GM19455 (cell line): ENCODE data around the gene MICAL2.

Experiments used
- ATAC-seq: cut with Tn5 transposase; IDR thresholded peaks from one replicate; pipeline ENCODE4 v1.9.1; 2021; ENCODE audit not compliant: unreplicated experiment

MICAL2 gene

GRCh38 chr11:12094872-12095800 lies 15.3 kb upstream of the MICAL2 start:
- no peak for ATAC-seq

DNA sequence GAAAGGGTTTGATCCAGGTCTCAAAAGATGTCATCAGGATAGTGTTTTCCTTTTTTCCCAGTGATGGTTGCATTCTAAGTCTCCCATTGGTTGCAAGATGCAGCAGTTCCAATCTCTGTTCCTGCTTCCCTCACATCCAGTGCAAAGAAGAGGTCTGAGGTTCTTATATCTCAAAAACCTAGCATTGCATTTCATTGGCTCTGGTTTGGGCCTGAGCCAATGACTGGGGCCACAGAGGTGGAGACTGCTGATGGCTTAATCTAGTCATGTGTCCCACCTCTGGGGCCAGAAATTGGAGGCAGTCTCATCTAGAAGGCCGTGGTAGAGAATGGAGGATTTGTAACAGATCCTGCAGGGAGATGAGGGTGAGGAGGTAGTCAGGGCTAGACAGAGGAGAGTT lies 13.2 kb upstream of the MICAL2 start:
- ATAC-seq, result no peak

- ATAC-seq, result no peak
Measured at GRCh38 chr11:12098601-12099000, 11.8 kb upstream of the MICAL2 start.

DNA sequence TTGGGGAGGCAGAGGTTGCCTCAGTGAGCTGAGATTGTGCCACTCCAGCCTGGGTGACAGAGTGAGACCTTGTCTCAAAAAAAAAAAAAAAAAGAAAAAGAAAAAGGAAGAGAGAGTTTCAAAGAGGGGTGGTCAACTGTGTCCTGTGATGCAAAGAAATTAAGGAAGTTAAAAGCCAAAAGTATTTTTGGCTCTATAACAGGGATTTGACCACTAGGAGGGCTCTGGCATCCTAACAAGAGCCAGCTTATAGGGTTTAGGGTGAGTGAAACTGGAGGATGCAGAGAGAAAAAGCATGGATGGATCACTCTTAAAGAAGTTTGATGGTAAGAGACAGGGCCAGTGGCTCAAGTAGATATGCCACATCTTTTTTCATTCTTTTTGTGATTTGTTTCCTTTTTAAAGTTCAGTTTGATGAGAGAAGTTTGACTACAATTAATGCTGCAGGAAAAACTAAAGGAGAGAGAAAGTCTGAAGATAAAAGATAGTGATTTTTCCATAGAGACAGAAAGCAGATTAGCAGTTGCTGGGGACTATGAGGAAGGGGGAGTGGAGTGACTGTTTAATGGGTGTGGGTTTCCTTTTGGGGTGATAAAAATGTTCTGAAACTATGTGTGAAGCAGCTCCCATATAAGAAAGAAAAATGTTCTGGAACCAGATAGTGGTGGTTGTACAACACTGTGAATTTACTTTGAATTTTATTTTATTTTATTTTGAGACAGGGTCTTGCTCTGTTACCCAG lies 11.1 kb upstream of the MICAL2 start:
- ATAC-seq, result no peak

GRCh38 chr11:12100429-12100828 lies 10.0 kb upstream of the MICAL2 start:
- ATAC-seq, result no peak

DNA sequence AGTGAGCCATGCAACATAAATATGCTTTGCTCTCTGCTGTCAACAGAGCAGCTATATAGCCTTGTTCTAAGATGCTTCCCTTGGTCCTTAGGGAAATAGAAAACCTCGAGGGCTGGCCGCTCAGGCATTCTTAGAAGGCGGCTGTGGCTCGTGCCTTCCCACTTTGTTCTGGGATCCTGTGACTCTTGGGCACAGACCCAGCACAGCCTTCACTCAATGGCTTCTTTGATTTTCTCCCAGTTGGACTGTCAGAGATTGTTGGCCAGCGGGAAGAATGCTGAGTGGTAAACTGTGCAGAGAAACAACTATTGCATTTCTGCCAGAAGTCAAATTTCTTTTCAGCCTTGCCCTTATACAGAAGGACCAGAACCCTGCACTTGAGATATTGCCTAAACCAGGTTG lies 9.5 kb upstream of the MICAL2 start:
- ATAC-seq, result no peak

- no peak for ATAC-seq
Measured at GRCh38 chr11:12101318-12101717, 9.1 kb upstream of the MICAL2 start.

- no peak for ATAC-seq
Measured at GRCh38 chr11:12102588-12103410, 7.6 kb upstream of the MICAL2 start.

GRCh38 chr11:12103411-12104225 lies 6.8 kb upstream of the MICAL2 start:
- no peak for ATAC-seq

- no peak for ATAC-seq
Measured at GRCh38 chr11:12105471-12105870, 4.9 kb upstream of the MICAL2 start.

DNA sequence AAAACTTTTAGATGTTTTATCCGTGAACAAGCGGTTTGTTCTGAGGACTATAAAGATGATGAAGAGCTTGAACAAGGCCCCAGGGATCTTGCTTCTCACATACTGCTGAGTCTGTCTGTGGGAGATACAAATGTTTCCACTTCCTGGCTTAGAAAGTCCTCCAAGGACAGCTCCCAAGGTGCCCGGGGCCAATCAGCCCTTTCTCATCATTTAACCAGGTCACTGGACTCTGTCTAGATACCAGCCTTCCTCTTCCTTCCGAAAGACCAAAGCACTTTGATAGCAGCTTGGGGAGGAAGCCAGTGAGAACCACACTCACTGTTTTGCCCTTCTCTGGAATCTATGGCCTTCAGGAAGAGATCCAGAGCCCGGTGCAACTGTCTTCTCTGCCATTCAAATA lies 4.3 kb upstream of the MICAL2 start:
- no peak for ATAC-seq

- ATAC-seq, result no peak
Measured at GRCh38 chr11:12106501-12106900, 3.9 kb upstream of the MICAL2 start.

DNA sequence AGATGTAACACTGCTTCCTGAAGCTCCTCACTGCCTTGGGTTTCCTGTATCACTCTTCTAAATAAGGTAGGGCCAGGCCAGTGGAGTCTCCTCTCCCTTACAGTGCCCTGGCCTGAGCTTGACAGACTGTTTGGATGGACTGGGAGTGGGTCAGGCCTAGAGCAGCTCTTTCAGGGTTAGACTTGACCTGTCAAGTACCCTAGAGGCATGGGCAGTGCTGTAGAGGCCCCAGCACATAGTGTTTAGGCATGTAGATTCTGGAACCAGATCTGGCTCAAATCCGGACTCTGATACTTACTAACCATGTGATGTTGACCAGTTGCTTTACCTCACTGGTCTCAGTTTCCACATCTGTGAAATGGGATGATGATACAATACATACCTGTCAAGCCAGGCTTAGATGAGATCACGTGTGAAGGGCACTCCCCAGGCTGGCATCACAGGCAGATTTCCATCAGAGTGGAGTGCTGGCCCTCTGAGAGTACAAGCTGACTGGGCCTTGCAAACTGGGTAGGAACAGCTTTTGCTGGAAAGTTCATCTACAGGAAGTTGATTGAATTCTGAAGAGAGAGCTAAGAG lies 1.4 kb upstream of the MICAL2 start:
- no peak for ATAC-seq

- ATAC-seq, result no peak
Measured at GRCh38 chr11:12109591-12110196, 696 bp upstream of the MICAL2 start.

DNA sequence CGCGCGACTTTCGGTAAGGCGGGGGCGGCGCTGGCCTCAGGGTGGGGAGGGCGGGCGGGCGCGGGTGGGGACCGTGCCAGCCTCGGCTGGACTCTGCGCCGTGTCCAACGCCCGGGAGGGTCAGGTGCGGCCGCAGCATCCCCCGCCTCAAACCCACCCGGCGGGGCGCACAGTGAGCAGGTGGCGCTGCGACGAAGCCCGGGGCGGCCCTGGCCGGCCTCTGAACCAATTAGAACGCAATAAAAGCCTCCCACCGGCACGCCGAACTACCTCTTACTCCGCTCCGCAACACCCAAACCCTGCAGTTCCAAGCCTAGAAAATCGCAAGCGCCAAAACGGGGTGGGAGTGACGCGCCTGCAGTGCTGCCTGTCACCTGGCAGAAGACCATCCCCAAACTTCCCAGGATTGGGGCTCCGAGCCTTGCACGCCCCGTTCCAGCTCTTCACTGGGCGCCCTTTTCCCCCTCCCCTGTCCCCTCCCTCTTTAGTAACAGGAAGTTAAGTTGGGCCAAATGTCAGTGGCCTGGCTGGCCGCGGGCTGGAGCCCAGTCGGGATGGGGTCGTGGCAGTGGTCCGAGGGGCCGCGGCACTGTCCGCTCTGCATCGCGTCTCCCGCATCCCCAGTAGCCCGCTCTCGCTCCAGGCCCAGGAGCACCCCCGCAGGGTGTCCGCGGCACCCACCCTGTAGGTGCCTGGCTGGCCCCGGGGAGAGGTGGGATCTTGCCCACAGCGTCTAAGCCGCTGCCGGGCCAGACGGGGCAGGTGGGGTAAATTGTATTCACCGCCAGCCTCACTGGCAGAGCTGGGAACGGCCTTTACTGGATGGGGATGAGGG lies 541 bp downstream of the MICAL2 start:
- ATAC-seq, result peak; percentile 46

DNA sequence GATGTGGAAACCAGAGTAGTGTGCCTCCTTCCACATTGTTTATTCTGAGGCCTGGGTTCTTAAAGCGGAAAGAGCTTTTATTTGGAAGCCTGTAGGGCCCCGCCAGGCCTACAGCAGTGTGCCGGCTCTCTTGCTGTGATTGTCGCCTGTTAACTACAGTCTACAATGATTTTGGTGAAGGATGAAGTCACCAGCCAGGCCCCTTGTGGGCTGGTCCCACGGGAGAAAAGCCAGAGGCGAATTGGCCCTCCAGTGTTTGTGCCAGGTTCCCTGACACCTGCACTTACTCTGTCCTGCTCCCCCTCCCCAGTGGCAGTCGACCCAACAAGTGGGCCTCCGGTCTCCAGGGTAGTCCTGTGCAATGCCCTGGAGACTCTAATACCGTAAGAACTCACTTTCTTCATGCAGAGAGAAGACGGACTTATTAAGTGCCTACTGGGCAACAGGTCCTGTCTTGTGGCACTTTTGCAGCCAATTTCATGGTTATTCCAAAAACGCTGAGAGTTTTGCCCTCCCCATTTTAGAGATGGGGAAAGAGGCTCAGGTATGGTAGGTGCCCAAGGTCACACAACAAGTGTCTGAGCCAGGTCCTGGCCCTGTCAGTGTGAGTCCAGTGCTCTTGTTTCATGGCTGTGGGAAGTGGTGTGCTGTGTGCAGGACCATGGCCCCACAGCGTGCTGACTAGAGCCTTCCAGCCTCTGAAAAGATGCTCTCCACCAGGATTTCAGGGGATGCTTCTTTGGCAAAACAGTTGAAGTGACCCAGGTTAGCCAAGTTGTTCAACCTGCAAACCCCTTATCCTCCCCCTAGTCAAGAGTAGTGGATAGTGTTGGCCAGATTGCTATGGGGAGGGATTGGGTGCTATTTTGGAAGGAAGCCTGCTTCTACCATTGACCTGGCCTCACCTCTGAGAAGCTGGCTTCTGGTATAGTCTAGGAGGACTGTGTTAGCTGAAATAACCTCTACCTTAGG lies 1.4 kb downstream of the MICAL2 start:
- no peak for ATAC-seq

GRCh38 chr11:12112750-12113149 lies 2.4 kb downstream of the MICAL2 start:
- ATAC-seq, result no peak

- ATAC-seq, result no peak
Measured at GRCh38 chr11:12113294-12113693, 2.9 kb downstream of the MICAL2 start.
